ENCODE measurements around the gene NNMT.

DNA sequence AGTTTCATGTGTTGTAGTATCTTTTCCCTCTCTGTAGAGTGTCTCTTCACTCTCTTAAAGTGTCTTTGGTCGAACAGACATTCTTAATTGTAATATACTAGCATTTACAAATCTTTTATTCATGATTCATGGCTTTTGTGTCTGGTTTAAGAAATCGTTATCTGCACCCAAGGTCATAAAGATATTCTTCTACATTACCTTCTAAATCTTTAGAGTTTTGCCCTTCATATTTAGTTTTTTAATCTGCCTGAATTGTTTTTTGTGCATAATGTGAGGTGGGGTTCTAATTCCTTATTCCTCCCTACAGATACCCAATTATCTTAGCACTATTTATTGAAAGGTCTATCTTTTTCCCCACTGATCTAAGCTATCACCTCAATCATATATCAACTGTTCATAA is 9.0 kb upstream of the NNMT start:
- no peak for TF ChIP-seq POLR2A (IDR thresholded peaks at IDR 0.05; ENCODE audit: low read depth, low read length)
- TF ChIP-seq SPI1 (IDR thresholded peaks at IDR 0.05; ENCODE audit: low read depth, low read length): no peak
- TF ChIP-seq POLR2AphosphoS5 (IDR thresholded peaks at IDR 0.05; ENCODE audit: low read depth, low read length): no peak
- TF ChIP-seq TAF1 (IDR thresholded peaks at IDR 0.05; ENCODE audit: low read depth, low read length): no peak
- TF ChIP-seq PAX5 (IDR thresholded peaks at IDR 0.05; ENCODE audit: insufficient read depth, low read length, severe bottlenecking): no peak
